Measurements from ENCODE around the gene FAM222A.
A peak's percentile ranks its signal among the peaks of the same experiment; 100 is the strongest.

The FAM222A gene

DNA sequence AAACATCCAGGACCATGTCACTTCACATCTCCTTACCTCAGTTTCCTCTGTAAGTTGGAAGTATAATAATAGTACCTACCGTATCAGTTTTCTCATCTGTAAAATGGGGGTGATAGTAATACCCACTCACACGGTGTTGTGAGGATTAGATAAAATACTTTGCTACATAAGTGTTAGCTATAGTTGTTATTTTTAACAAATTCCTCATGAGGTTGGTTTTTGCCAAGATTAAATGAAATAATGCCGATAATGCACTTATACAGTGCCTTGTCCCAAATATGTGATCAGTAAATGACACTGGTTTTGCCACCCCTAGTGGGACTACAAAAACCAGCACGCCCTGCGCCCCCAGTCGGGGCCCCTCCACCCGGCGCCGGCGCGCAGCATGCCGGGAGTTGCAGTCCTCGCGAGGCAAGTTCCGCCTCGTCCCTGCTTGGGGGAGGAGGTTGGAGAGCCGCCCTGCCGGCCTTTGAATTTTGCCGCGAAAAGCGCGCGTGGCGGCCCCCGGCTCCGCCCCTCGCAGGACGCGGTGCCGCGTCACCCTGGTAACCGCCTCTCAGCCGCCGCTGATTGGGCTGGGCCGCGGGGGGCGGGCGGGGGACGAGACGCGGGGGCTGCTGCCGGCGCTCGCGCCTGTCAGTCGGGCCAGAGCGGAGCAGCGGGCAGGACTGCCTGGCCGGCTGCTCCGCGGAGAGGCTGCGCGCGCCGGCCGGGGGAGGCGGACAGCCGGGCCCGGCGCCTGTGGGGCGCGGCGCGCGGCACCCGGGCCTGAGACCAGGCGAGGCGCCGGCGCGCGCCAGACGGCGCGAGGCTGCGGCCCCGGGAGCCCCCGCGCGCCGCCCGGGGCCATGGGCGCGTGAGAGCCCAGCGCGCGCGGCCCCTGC, at the start of gene FAM222A:
Gene FAM222A, plus strand, starts transcription at position 639 of the 884 bp plus-strand sequence. CDS start 30,322 bp downstream, outside the sequence.
- peak; percentile 79 for DNase-seq (ENCODE audit: low read depth)
- TF ChIP-seq CTCF (IDR thresholded peaks at IDR 0.05; ENCODE audit: low read depth, low read length, missing control alignments), result no peak
- H3K4me3 ChIP-seq (ENCODE audit: low read depth, low read length), result peak within 1 kb of the TSS; percentile 50

DNA sequence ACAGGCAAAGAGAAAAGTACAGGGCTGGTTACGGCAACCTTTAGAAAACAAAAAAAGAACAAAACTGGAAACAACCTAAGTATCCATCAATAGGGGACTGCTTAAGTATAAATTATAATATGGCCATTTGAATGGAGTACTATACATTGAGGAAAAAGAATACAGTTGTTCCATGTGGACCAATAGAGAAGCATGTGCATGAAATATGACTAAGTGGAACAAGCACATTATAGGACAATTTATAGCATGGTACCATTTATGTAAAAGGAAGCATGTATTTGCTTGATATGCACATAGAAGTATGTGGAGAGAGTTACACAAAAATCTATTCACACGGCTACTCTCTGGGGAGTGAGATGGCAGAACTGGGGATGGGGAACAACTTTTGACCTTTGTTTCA, 49.2 kb upstream of the FAM222A start:
- TF ChIP-seq CTCF (IDR thresholded peaks at IDR 0.05; ENCODE audit: low read depth, low read length, missing control alignments), result no peak
- H3K4me3 ChIP-seq (ENCODE audit: low read depth, low read length), result no peak overlapping the region
- DNase-seq (ENCODE audit: low read depth), result no peak

- no peak for DNase-seq (ENCODE audit: low read depth)
- H3K4me3 ChIP-seq (ENCODE audit: low read depth, low read length), result no peak overlapping the region
- TF ChIP-seq CTCF (IDR thresholded peaks at IDR 0.05; ENCODE audit: low read depth, low read length, missing control alignments), result no peak
Measured at GRCh38 chr12:109666068-109666467, 47.6 kb upstream of the FAM222A start.

DNA sequence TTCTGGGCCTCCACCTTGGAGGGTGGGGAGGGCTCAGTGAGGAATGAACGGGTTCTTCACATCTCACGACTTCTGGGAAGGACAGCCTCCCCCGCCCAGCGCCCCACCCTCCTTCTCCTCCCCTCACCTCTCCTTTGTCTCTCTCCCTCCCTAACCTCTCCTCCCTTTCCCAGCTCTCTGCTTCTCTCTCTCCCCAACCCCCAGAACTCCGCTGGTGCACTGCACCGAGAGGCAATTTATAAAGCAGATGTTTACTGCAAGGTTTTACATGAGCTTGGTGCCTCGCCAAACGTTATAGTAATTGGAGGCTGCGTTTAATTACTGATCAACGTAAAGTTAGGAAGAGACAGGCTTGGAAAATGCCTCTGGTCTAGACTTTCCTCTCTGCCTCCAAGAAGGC, 42.9 kb upstream of the FAM222A start:
- H3K4me3 ChIP-seq (ENCODE audit: low read depth, low read length), result no peak overlapping the region
- TF ChIP-seq CTCF (IDR thresholded peaks at IDR 0.05; ENCODE audit: low read depth, low read length, missing control alignments), result no peak
- DNase-seq (ENCODE audit: low read depth), result no peak

- H3K4me3 ChIP-seq (ENCODE audit: low read depth, low read length), result no peak overlapping the region
- DNase-seq (ENCODE audit: low read depth), result no peak
- no peak for TF ChIP-seq CTCF (IDR thresholded peaks at IDR 0.05; ENCODE audit: low read depth, low read length, missing control alignments)
Measured at GRCh38 chr12:109671502-109671901, 42.1 kb upstream of the FAM222A start.

DNA sequence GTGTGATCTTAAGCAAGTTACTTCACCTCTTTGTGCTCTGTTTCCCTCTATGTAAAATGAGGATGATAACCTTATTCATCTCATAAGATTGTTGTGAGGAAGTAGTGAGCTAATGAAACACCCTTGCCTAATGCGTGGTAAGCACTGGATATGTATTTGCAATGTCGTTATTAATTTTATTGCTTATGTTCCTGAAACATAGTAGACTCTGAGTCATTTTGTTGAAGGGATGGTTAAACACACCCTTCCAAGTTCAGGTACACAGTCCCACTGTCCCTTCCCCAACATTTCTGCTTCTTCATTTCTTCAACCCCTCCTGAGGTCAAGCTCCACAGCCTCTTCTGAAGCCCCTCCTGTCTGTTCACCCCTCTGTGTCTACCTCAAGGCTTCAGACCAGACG, 40.2 kb upstream of the FAM222A start:
- no peak for DNase-seq (ENCODE audit: low read depth)
- no peak overlapping the region for H3K4me3 ChIP-seq (ENCODE audit: low read depth, low read length)
- no peak for TF ChIP-seq CTCF (IDR thresholded peaks at IDR 0.05; ENCODE audit: low read depth, low read length, missing control alignments)

- TF ChIP-seq CTCF (IDR thresholded peaks at IDR 0.05; ENCODE audit: low read depth, low read length, missing control alignments), result no peak
- DNase-seq (ENCODE audit: low read depth), result no peak
- H3K4me3 ChIP-seq (ENCODE audit: low read depth, low read length), result no peak overlapping the region
Measured at GRCh38 chr12:109673884-109674283, 39.7 kb upstream of the FAM222A start.
